Breast epithelium (tissue), 3 donors: ENCODE measurements around the gene GUCA2B.

Experiments used
- CTCF ChIP-seq, 3 donors: fragments of 450-650 bp; IDR thresholded peaks; one replicate each; pipeline ENCODE4 v1.5.1; 2016 to 2017; ENCODE audit warnings: antibody characterized with exemption in 3 of 3, mild to moderate bottlenecking in 3 of 3, moderate library complexity in 3 of 3
- POLR2A ChIP-seq: fragments of 450-650 bp; IDR thresholded peaks from one replicate; pipeline ENCODE4 v1.6.1; 2016; ENCODE audit warnings: antibody characterized with exemption, mild to moderate bottlenecking, moderate library complexity
- POLR2AphosphoS5 ChIP-seq, 3 donors: sonication (generic); formaldehyde crosslinking; IDR thresholded peaks; one replicate each; pipeline ENCODE4 v1.6.1; 2017; ENCODE audit warnings: antibody characterized with exemption in 3 of 3

GRCh38 chr1:42178249-42178648, 25.0 kb downstream of the GUCA2B start:
- no peak for TF ChIP-seq CTCF (IDR thresholded peaks at IDR 0.05)
- no peak for TF ChIP-seq POLR2A
- no peak for TF ChIP-seq POLR2AphosphoS5 (IDR thresholded peaks at IDR 0.05)
